LNCaP clone FGC (cell line): ENCODE measurements around the gene SPRR1A.

Experiments
- DNase-seq: peaks from one replicate; pipeline ENCODE4 v3.0.0-alpha.2; 2011; ENCODE audit warnings: low read depth
- H3K4me3 ChIP-seq: 2 replicates; pipeline ENCODE4 v1.5.1; 2011; ENCODE audit warnings: mild to moderate bottlenecking, low read depth, low read length, control low read depth
- CTCF ChIP-seq: IDR thresholded peaks from 2 replicates; pipeline ENCODE4 v1.5.1; 2012; ENCODE audit warnings: mild to moderate bottlenecking; ENCODE audit not compliant: control insufficient read depth, insufficient read depth; ENCODE audit errors: extremely low read depth

The SPRR1A gene

GRCh38 chr1:152951711-152952110 lies 32.2 kb upstream of the SPRR1A start:
- no peak for TF ChIP-seq CTCF
- H3K4me3 ChIP-seq: no peak overlapping the region
- no peak for DNase-seq

DNA sequence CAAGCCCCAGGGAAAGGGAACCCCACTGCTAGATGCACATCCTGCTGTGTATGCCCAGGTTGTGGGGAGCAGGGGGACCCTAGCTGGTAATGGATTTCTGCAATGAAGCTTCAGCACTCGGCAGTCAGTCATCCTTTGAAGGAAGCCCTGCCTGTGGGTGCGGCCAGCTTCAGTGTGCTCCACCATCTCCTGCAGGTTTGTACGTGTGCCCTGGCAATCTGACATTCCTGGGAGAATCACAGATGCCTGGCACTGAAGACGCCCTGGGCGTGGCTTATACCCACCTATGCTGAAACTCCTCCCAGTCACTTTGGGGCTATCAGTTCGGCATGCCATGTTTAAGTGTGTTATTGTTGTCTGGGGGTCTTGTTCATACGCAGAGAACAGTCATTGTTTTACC lies 30.1 kb upstream of the SPRR1A start:
- H3K4me3 ChIP-seq: no peak overlapping the region
- TF ChIP-seq CTCF: no peak
- no peak for DNase-seq

DNA sequence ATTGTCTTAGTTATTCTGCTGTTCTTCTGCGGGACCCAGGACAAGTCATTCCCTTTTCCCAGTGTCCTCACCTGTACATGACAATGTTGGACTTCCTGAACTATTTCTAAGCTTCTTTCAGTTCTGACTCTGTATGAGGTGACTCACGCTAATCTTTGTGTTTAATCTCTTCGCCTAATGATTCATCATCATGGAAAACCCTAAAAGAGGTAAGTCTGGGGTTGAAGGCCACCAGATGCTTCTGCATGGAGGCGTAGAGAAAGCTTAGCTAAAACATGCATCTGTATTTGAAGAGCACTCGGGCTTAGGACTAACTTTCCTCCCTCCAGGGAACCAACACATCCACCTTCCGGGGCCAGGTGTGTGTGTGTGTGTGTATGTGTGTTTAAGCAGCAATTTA lies 29.4 kb upstream of the SPRR1A start:
- no peak for DNase-seq
- no peak overlapping the region for H3K4me3 ChIP-seq
- no peak for TF ChIP-seq CTCF

GRCh38 chr1:152957561-152957960 lies 26.3 kb upstream of the SPRR1A start:
- H3K4me3 ChIP-seq: no peak overlapping the region
- TF ChIP-seq CTCF: no peak
- DNase-seq: no peak

GRCh38 chr1:152959273-152959672 lies 24.6 kb upstream of the SPRR1A start:
- no peak for DNase-seq
- TF ChIP-seq CTCF: no peak
- H3K4me3 ChIP-seq: no peak overlapping the region

DNA sequence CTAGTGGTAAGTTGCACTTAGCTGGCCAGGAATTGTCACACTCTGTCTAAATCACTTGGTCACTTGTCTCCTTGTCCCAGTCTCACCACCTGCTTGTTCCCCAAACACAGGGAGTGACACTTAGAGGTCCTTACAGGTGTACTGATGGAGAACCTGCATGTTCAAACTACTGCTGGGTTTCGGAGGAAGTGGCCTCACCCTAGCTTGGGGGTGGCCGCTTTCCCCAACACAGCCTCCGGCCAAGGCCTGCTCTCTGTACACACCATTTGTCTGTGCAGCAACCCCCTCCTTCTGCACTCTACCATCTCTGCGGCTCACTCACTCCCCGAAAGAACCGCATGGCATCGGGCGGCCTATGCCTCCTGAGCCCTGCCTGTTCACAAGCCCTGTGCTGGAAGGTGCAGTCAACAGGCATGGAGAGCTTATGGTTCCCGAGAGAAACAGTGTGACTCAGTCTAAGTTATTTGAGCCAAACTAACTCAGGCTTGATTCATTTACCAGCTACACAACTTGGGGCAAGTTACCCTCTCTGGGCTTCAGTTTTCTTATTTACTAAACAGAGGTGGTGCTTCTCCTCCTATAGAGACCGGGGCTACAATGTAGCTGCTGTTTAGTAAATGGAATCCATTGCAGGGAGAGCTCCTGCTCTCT lies 24.0 kb upstream of the SPRR1A start:
- no peak overlapping the region for H3K4me3 ChIP-seq
- DNase-seq: no peak
- no peak for TF ChIP-seq CTCF

DNA sequence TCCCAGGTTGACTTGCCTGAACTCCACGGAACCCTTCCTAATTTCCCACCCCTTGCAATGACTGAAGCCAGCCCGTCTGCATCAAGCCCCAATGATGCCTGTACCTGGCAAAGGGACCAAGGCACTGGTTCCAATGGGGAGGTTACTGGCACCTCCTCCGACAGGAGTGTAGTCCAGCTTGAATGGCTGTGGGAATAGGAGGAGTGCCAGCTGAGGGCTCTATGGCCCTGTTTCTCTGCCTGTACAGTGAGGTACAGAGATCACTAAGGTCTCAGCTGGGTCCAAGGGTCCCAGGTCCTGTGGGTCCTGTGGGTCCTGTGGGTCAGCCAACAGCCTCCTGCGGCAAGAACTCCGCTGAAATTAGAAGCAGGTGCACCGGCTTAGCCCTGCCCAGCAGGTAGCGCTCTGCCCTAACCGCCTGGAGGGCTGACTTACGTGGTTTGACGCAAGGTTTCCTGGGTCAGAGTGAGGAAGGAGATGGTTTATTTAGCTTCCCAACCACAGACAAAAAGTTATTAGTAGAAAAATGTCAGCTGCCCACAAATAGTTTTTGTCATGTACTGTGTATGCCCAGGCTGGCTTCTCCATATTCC lies 23.3 kb upstream of the SPRR1A start:
- no peak for DNase-seq
- H3K4me3 ChIP-seq: no peak overlapping the region
- TF ChIP-seq CTCF: peak; percentile 58
